ENCODE measurements around the gene CST3.

Gene CST3

GRCh38 chr20:23609486-23610109, 28.2 kb downstream of the CST3 start:
- Histone ChIP-seq H3K27ac (no peak overlapping the region), H3K4me3 (no peak overlapping the region)

GRCh38 chr20:23608251-23608846, 29.4 kb downstream of the CST3 start:
- Histone ChIP-seq H3K27ac (no peak overlapping the region), H3K4me3 (no peak overlapping the region)

GRCh38 chr20:23607497-23608245, 30.1 kb downstream of the CST3 start:
- no peak overlapping the region for H3K27ac ChIP-seq
- no peak overlapping the region for H3K4me3 ChIP-seq

GRCh38 chr20:23606652-23607049, 31.1 kb downstream of the CST3 start:
- H3K27ac ChIP-seq: peak overlapping the region in 1 of 21 experiments; percentile 10
- no peak overlapping the region for H3K4me3 ChIP-seq

- H3K4me3 ChIP-seq: no peak within 1 kb of the TSS
- no peak within 1 kb of the TSS for H3K27ac ChIP-seq
Measured at GRCh38 chr20:23605867-23606651, 31.7 kb downstream of the CST3 start, which contains the start of gene CST9. TSS of gene CST9 (minus strand) at chr20:23605917. CDS start at chr20:23605864, 53 bp downstream.

GRCh38 chr20:23604306-23604705, 33.4 kb downstream of the CST3 start:
- H3K4me3 ChIP-seq: no peak overlapping the region
- H3K27ac ChIP-seq: no peak overlapping the region

GRCh38 chr20:23603321-23603720, 34.4 kb downstream of the CST3 start:
- no peak overlapping the region for H3K27ac ChIP-seq
- no peak overlapping the region for H3K4me3 ChIP-seq

GRCh38 chr20:23602699-23603098, 35.1 kb downstream of the CST3 start:
- H3K27ac ChIP-seq: no peak overlapping the region
- no peak overlapping the region for H3K4me3 ChIP-seq

GRCh38 chr20:23602241-23602640, 35.5 kb downstream of the CST3 start:
- H3K4me3 ChIP-seq: no peak overlapping the region
- no peak overlapping the region for H3K27ac ChIP-seq

GRCh38 chr20:23601715-23602114, 36.0 kb downstream of the CST3 start:
- Histone ChIP-seq H3K27ac (no peak overlapping the region), H3K4me3 (no peak overlapping the region)

- H3K4me3 ChIP-seq: no peak overlapping the region
- H3K27ac ChIP-seq: no peak overlapping the region
Measured at GRCh38 chr20:23598481-23598880, 39.3 kb downstream of the CST3 start.

- H3K4me3 ChIP-seq: no peak overlapping the region
- no peak overlapping the region for H3K27ac ChIP-seq
Measured at GRCh38 chr20:23596579-23597250, 41.0 kb downstream of the CST3 start.

- Histone ChIP-seq H3K27ac (no peak overlapping the region), H3K4me3 (no peak overlapping the region)
Measured at GRCh38 chr20:23595941-23596340, 41.8 kb downstream of the CST3 start.

GRCh38 chr20:23588434-23589403, 49.0 kb downstream of the CST3 start:
- no peak overlapping the region for H3K4me3 ChIP-seq

GRCh38 chr20:23587631-23588030, 50.1 kb downstream of the CST3 start:
- H3K4me3 ChIP-seq: no peak overlapping the region
- no peak overlapping the region for H3K27ac ChIP-seq

More at GRCh38 chr20:23588434-23589403, 49.0 kb downstream of the CST3 start:
- peak overlapping the region in 2 of 21 experiments; percentile 14 to 40 for H3K27ac ChIP-seq

- Histone ChIP-seq H3K27ac (no peak overlapping the region), H3K4me3 (no peak overlapping the region)
Measured at GRCh38 chr20:23586735-23587525, 50.8 kb downstream of the CST3 start.

- Histone ChIP-seq H3K27ac (no peak overlapping the region), H3K4me3 (no peak overlapping the region)
Measured at GRCh38 chr20:23585808-23586734, 51.7 kb downstream of the CST3 start.
